A549 (cell line): ENCODE data around the gene GNAO1. TPM values are rescaled to one million over a fixed set of nuclear protein-coding genes. Genes with fewer than 3 reads are reported as not detected.
"Not testable (repeated sequence)": the region's sequence is repeated elsewhere in the genome, so short reads cannot be mapped to it uniquely, and the experiment has no call there.

Experiments
- ATAC-seq, 2 experiments: fragments of 200-7000 bp in 1 of 2; fragments of >200 bp in 1 of 2; cut with Nextera tagmentation in 1 of 2; cut with Tn5 transposase in 1 of 2; 3 replicates each; pipeline versions ENCODE4 v1.8.0 to v1.9.1; 2018 to 2020; ENCODE audit warnings: mild to moderate bottlenecking in 1 of 2, moderate library complexity in 1 of 2
- CTCF ChIA-PET: fragments of 300-600 bp; sonication (Branson Sonifier 250); formaldehyde crosslinking; extraction: SDS; loops from one replicate; lab custom pipeline; 2021; ENCODE audit warnings: antibody characterized with exemption, inconsistent platforms; lab: Yijun Ruan, JAX
- POLR2A ChIA-PET: fragments of 350-600 bp; formaldehyde crosslinking; extraction: SDS; loops from one replicate; lab custom pipeline; 2021; ENCODE audit warnings: antibody characterized with exemption, inconsistent platforms; lab: Yijun Ruan, JAX
- DNase-seq, 2 experiments: peaks; one replicate each; pipeline versions ENCODE4 v3.0.0 to v3.0.0-alpha.2; 2011 to 2016; ENCODE audit warnings: low read depth in 1 of 2, low spot score in 1 of 2
- FAIRE-seq: peaks from 2 replicates; lab custom pipeline; 2011; peaks lifted over from hg19 to GRCh38; lab: Jason Lieb, UNC
- H3K27ac ChIP-seq, 2 experiments: fragments of >200 bp; sonication (Bioruptor Twin); formaldehyde crosslinking; 3 replicates each; pipeline ENCODE4 v1.5.1; 2016 to 2017
- H3K4me1 ChIP-seq: fragments of >200 bp; sonication (Bioruptor Twin); formaldehyde crosslinking; 3 replicates; pipeline ENCODE4 v1.6.1; 2016
- H3K4me2 ChIP-seq: fragments of >200 bp; sonication (Bioruptor Twin); formaldehyde crosslinking; 3 replicates; pipeline ENCODE4 v1.6.1; 2016
- H3K4me3 ChIP-seq: fragments of >200 bp; sonication (Bioruptor Twin); formaldehyde crosslinking; 3 replicates; pipeline ENCODE4 v1.5.1; 2016
- H3K9me3 ChIP-seq: fragments of >200 bp; sonication (Bioruptor Twin); formaldehyde crosslinking; 3 replicates; pipeline ENCODE4 v1.6.1; 2016
- ATOH8 ChIP-seq: fragments of 250-450 bp; sonication (Bioruptor Pico); IDR thresholded peaks from 2 replicates; pipeline ENCODE4 v1.5.0; 2020; ENCODE audit warnings: low read depth, mild to moderate bottlenecking, moderate library complexity
- BHLHE40 ChIP-seq: IDR thresholded peaks from 2 replicates; pipeline ENCODE4 v1.6.1; 2012; ENCODE audit warnings: low read depth, low read length, inconsistent platforms
- CBX8 ChIP-seq: fragments of 200-600 bp; sonication (generic); IDR thresholded peaks from 2 replicates; pipeline ENCODE4 v1.6.1; 2016
- CEBPB ChIP-seq, 2 experiments: fragments of >200 bp in 1 of 2; sonication (Bioruptor Twin) in 1 of 2; formaldehyde crosslinking in 1 of 2; IDR thresholded peaks; 2 replicates each; pipeline ENCODE4 v1.6.1; 2012 to 2016
- CTCF ChIP-seq: fragments of >200 bp; sonication (Bioruptor Twin); formaldehyde crosslinking; IDR thresholded peaks from 3 replicates; pipeline ENCODE4 v1.5.1; 2016
- EHF ChIP-seq: fragments of 250-450 bp; sonication (Bioruptor Pico); IDR thresholded peaks from 2 replicates; pipeline ENCODE4 v1.5.0; 2020; ENCODE audit warnings: mild to moderate bottlenecking
- EHMT2 ChIP-seq: fragments of 200-600 bp; sonication (generic); IDR thresholded peaks from 2 replicates; pipeline ENCODE4 v1.6.1; 2016; ENCODE audit warnings: antibody characterized with exemption, low read depth, mild to moderate bottlenecking, moderate library complexity
- FOSL2 ChIP-seq, 2 experiments: fragments of 450-650 bp in 1 of 2; fragments of >200 bp in 1 of 2; sonication (Bioruptor Twin) in 1 of 2; formaldehyde crosslinking; IDR thresholded peaks; 2 replicates each; pipeline versions ENCODE4 v1.5.0 to v1.6.1; 2016 to 2020; ENCODE audit warnings: mild to moderate bottlenecking in 1 of 2, moderate library complexity in 1 of 2
- GATA3 ChIP-seq: IDR thresholded peaks from 2 replicates; pipeline ENCODE4 v1.6.1; 2012; ENCODE audit warnings: borderline replicate concordance
- HES2 ChIP-seq: fragments of >200 bp; sonication (Bioruptor Twin); formaldehyde crosslinking; IDR thresholded peaks from 2 replicates; pipeline ENCODE4 v1.6.1; 2016
- HEYL ChIP-seq: fragments of 250-450 bp; sonication (Bioruptor Pico); IDR thresholded peaks from 2 replicates; pipeline ENCODE4 v1.8.0; 2021; ENCODE audit warnings: mild to moderate bottlenecking, moderate library complexity
- HOXB13 ChIP-seq: fragments of 250-450 bp; sonication (Bioruptor Pico); IDR thresholded peaks from 2 replicates; pipeline ENCODE4 v1.5.0; 2020; ENCODE audit warnings: low read depth, mild to moderate bottlenecking, moderate library complexity
- JUNB ChIP-seq: fragments of >200 bp; sonication (Bioruptor Twin); formaldehyde crosslinking; IDR thresholded peaks from 2 replicates; pipeline ENCODE4 v1.6.1; 2016
- KDM1A ChIP-seq: fragments of 200-600 bp; sonication (generic); IDR thresholded peaks from 2 replicates; pipeline ENCODE4 v1.6.1; 2016; ENCODE audit warnings: low read depth, mild to moderate bottlenecking
- MAFK ChIP-seq: fragments of 450-650 bp; IDR thresholded peaks from 2 replicates; pipeline ENCODE4 v1.6.1; 2014; ENCODE audit not compliant: partially characterized antibody
- MAX ChIP-seq: IDR thresholded peaks from 2 replicates; pipeline ENCODE4 v1.6.1; 2012
- MAZ ChIP-seq: fragments of 150-350 bp; IDR thresholded peaks from 2 replicates; pipeline ENCODE4 v1.6.1; 2014; ENCODE audit warnings: antibody characterized with exemption, low read depth, low read length, borderline replicate concordance
- MYC ChIP-seq: IDR thresholded peaks from 2 replicates; pipeline ENCODE4 v1.6.1; 2012; ENCODE audit warnings: mild to moderate bottlenecking, inconsistent platforms, low read length, improper control_type of control experiment, borderline replicate concordance
- NFE2L2 ChIP-seq: fragments of 150-350 bp; conservative IDR thresholded peaks from 2 replicates; pipeline ENCODE4 v1.6.1; 2014; ENCODE audit warnings: low read length
- NPAS2 ChIP-seq: fragments of 250-450 bp; sonication (Bioruptor Pico); IDR thresholded peaks from 2 replicates; pipeline ENCODE4 v1.8.0; 2022; ENCODE audit warnings: mild to moderate bottlenecking, moderate library complexity, borderline replicate concordance
- NR3C1 ChIP-seq: fragments of >200 bp; sonication (Bioruptor Twin); formaldehyde crosslinking; IDR thresholded peaks from 3 replicates; pipeline ENCODE4 v1.6.1; 2017
- POLR2A ChIP-seq: IDR thresholded peaks from 2 replicates; pipeline ENCODE4 v1.6.1; 2012; ENCODE audit warnings: mild to moderate bottlenecking, low read length
- RAD21 ChIP-seq, 2 experiments: fragments of >200 bp in 1 of 2; sonication (Bioruptor Twin) in 1 of 2; formaldehyde crosslinking in 1 of 2; IDR thresholded peaks in 1 of 2; conservative IDR thresholded peaks in 1 of 2; 2 replicates in 1 of 2; 3 replicates in 1 of 2; pipeline ENCODE4 v1.6.1; 2012 to 2018; ENCODE audit warnings: inconsistent platforms in 1 of 2
- RARB ChIP-seq: fragments of 250-450 bp; sonication (Bioruptor Pico); IDR thresholded peaks from 2 replicates; pipeline ENCODE4 v1.8.0; 2021; ENCODE audit warnings: mild to moderate bottlenecking, moderate library complexity
- RCOR1 ChIP-seq: fragments of 150-350 bp; IDR thresholded peaks from 2 replicates; pipeline ENCODE4 v1.6.1; 2014; ENCODE audit warnings: antibody characterized with exemption, low read length, low read depth
- RFX5 ChIP-seq: fragments of 450-650 bp; IDR thresholded peaks from 2 replicates; pipeline ENCODE4 v1.7.1; 2014; ENCODE audit warnings: antibody characterized with exemption, mild to moderate bottlenecking, moderate library complexity
- RNF2 ChIP-seq: fragments of 200-600 bp; sonication (generic); IDR thresholded peaks from 2 replicates; pipeline ENCODE4 v1.6.1; 2016; ENCODE audit warnings: low read depth, mild to moderate bottlenecking, antibody characterized with exemption, moderate library complexity, borderline replicate concordance
- SMC3 ChIP-seq: fragments of >200 bp; sonication (Bioruptor Twin); formaldehyde crosslinking; IDR thresholded peaks from 3 replicates; pipeline ENCODE4 v1.6.1; 2018; ENCODE audit warnings: inconsistent platforms
- TP53 ChIP-seq: fragments of 250-450 bp; sonication (Bioruptor Pico); IDR thresholded peaks from 2 replicates; pipeline ENCODE4 v1.5.0; 2021; ENCODE audit warnings: mild to moderate bottlenecking, moderate library complexity
- USF2 ChIP-seq: fragments of 450-650 bp; IDR thresholded peaks from 2 replicates; pipeline ENCODE4 v1.6.1; 2014; ENCODE audit warnings: antibody characterized with exemption
- ZNF302 ChIP-seq: fragments of 250-450 bp; sonication (Bioruptor Pico); IDR thresholded peaks from 2 replicates; pipeline ENCODE4 v1.9.0; 2021; ENCODE audit warnings: inconsistent platforms, mild to moderate bottlenecking, moderate library complexity
- ZSCAN20 ChIP-seq: fragments of 250-450 bp; sonication (Bioruptor Pico); IDR thresholded peaks from 2 replicates; pipeline ENCODE4 v1.8.0; 2022; ENCODE audit warnings: mild to moderate bottlenecking, moderate library complexity
- WGBS: methylation state at CpG from one replicate; pipeline ENCODE4 v1.1.6; 2017; ENCODE audit errors: missing lambda C conversion rate; 5-methylcytosine and 5-hydroxymethylcytosine counted together
- polyA plus RNA-seq, 4 experiments: library from polyadenylated mRNA; depleted of rRNA in 3 of 4; stranded (reverse); fragments of >200 nt; fragmentation: RNase III in 1 of 4; extraction: RNeasy Plus Mini Kit Qiagen cat#74134 plus additional on column Dnase treatment in 1 of 4; gene quantifications; 2 replicates in 3 of 4; 3 replicates in 1 of 4; pipeline ENCODE4 v1.2.3, GENCODE V29; 2011 to 2017

The GNAO1 gene
- polyA plus RNA-seq, 2 of the 4 experiments (the other 2 are of a cell fraction), result 0.22 to 0.23 TPM

- TF ChIP-seq ZSCAN20 (CRISPR knock-in tag) (no peak), EHMT2 (no peak), CTCF (no peak), MAFK (no peak)
Measured at GRCh38 chr16:56388209-56388608, 196.9 kb downstream of the GNAO1 start (continued).

GRCh38 chr16:56389554-56389953 lies 198.3 kb downstream of the GNAO1 start:
- CTCF ChIA-PET, result interaction anchor here (1.5 to 1.8 kb wide), 3 partner anchors 11 to 57 kb away, joined by 4 to 6 read pairs (median 5); no protein-coding TSS in a partner anchor
- no peak for FAIRE-seq
- no peak for TF ChIP-seq BHLHE40
- TF ChIP-seq NPAS2 (CRISPR knock-in tag), result no peak
- TF ChIP-seq CEBPB (IDR thresholded peaks at IDR 0.05), result no peak
- TF ChIP-seq EHF (CRISPR knock-in tag), result no peak
- no peak for TF ChIP-seq FOSL2 (IDR thresholded peaks at IDR 0.05)
- TF ChIP-seq FOSL2 (CRISPR knock-in tag; IDR thresholded peaks at IDR 0.05), result peak; percentile 48; the same call in 1 of the 2 replicates
- TF ChIP-seq ZSCAN20 (CRISPR knock-in tag), result no peak
- no peak for TF ChIP-seq NR3C1
- no peak for TF ChIP-seq ZNF302 (CRISPR knock-in tag)
- no peak for TF ChIP-seq RAD21 (conservative IDR thresholded peaks at IDR 0.05 in 1 of 2, IDR thresholded peaks at IDR 0.05 in 1 of 2)
- peak; percentile 52; the same call in 1 of the 2 replicates for TF ChIP-seq MAX
- TF ChIP-seq HES2, result no peak
- TF ChIP-seq NFE2L2, result no peak
- TF ChIP-seq RARB (CRISPR knock-in tag), result no peak
- no peak for TF ChIP-seq POLR2A
- no peak for TF ChIP-seq USF2
- no peak for TF ChIP-seq HEYL (CRISPR knock-in tag)
- TF ChIP-seq TP53 (CRISPR knock-in tag), result no peak
- no peak for TF ChIP-seq RCOR1
- TF ChIP-seq HOXB13 (CRISPR knock-in tag), result no peak
- no peak for TF ChIP-seq MAZ
- peak; percentile 50; the same call in 1 of the 2 replicates for TF ChIP-seq GATA3
- TF ChIP-seq MYC, result no peak
- TF ChIP-seq ATOH8 (CRISPR knock-in tag), result no peak
- no peak for TF ChIP-seq RFX5
- TF ChIP-seq JUNB, result 0 out of 2 replicates have a peak, but pooled peaks have one; percentile 12
- TF ChIP-seq RNF2, result no peak
- TF ChIP-seq SMC3, result no peak
- TF ChIP-seq KDM1A, result no peak
- TF ChIP-seq CBX8, result no peak
- WGBS, result 33% methylated on average over 3 of the region's 3 CpGs
- POLR2A ChIA-PET, result no interaction called here
- H3K4me3 ChIP-seq, result no peak overlapping the region
- ATAC-seq, result peak; percentile 87 to 95
- peaks cover 13% of the 10 kb centered on the region; the same call in 2 of the 3 replicates for H3K4me1 ChIP-seq
- no peaks in the 10 kb centered on the region for H3K9me3 ChIP-seq
- H3K27ac ChIP-seq, result peak overlapping the region in 1 of 2 experiments; percentile 34; a peak in 3 of 6 replicates
- peak overlapping the region; percentile 28; the same call in 1 of the 3 replicates for H3K4me2 ChIP-seq
- DNase-seq, result peak; percentile 29 to 74

- DNase-seq, CTCF ChIA-PET, H3K4me3 ChIP-seq, FAIRE-seq, H3K9me3 ChIP-seq, H3K27ac ChIP-seq, H3K4me1 ChIP-seq, ATAC-seq, H3K4me2 ChIP-seq, POLR2A ChIA-PET: not testable (repeated sequence)
- WGBS, result 94% methylated on average over 3 of the region's 3 CpGs
Measured at GRCh38 chr16:56396724-56397123, 205.4 kb downstream of the GNAO1 start.
